ENCODE data around the gene CORO2A. TPM values are rescaled to one million over a fixed set of nuclear protein-coding genes. Genes with fewer than 3 reads are reported as not detected.

Gene CORO2A
- total RNA-seq, 2 experiments from 2014 or later = 6.8 to 8.5 TPM

DNA sequence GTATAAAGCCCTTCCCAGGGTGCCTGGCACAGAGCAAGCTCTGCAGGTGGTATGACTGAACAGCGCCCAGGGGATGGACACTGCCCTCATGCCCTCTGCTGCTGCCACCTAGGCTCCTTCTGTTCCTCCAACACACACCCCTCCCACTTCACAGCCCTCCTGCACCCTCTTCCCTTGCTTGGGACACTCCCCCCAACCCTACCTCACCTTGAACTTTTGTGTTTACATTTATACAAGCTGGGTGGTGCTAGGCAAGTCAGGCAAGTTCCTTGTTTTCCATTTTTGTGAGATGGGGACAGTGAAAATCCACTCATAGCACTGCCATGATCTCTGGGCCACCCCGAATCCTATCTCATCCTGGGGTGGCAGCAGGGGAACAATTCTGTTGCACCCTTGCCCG lies 18.8 kb upstream of the CORO2A start:
- ChIA-PET POLR2A (interaction anchor here (1.2 kb wide), 1 partner anchor 109 kb away, joined by 4 read pairs; no protein-coding TSS in a partner anchor), CTCF (interaction anchor here (1.3 kb wide), 1 partner anchor 52 kb away, joined by 4 read pairs; no protein-coding TSS in a partner anchor)
- H3K36me3 ChIP-seq (ENCODE audit: insufficient read depth, low read length) = peaks cover 24% of the 10 kb centered on the region
- no peaks in the 10 kb centered on the region for H3K27me3 ChIP-seq (ENCODE audit: control insufficient read depth in 1 of 2, insufficient read depth in 2 of 2, low read length in 2 of 2)
- no peak overlapping the region for H3K4me3 Mint-ChIP-seq
- H3K4me3 ChIP-seq (ENCODE audit: low read length) = no peak overlapping the region
- no peak overlapping the region for H3K27ac Mint-ChIP-seq
- TF ChIP-seq, protein P1, sequence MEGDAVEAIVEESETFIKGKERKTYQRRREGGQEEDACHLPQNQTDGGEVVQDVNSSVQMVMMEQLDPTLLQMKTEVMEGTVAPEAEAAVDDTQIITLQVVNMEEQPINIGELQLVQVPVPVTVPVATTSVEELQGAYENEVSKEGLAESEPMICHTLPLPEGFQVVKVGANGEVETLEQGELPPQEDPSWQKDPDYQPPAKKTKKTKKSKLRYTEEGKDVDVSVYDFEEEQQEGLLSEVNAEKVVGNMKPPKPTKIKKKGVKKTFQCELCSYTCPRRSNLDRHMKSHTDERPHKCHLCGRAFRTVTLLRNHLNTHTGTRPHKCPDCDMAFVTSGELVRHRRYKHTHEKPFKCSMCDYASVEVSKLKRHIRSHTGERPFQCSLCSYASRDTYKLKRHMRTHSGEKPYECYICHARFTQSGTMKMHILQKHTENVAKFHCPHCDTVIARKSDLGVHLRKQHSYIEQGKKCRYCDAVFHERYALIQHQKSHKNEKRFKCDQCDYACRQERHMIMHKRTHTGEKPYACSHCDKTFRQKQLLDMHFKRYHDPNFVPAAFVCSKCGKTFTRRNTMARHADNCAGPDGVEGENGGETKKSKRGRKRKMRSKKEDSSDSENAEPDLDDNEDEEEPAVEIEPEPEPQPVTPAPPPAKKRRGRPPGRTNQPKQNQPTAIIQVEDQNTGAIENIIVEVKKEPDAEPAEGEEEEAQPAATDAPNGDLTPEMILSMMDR (IDR thresholded peaks at IDR 0.05) = no peak
- no peaks in the 10 kb centered on the region for H3K4me1 Mint-ChIP-seq (ENCODE audit: low read depth)
- H3K9me3 Mint-ChIP-seq = no peaks in the 10 kb centered on the region
- DNase-seq (no peak), ATAC-seq (ENCODE audit: poor library complexity) (no peak)
- intact Hi-C loops (cut with DNase I, micrococcal nuclease) = no loop called here
- H3K27me3 Mint-ChIP-seq = no peaks in the 10 kb centered on the region
- H3K9me3 ChIP-seq (ENCODE audit: control insufficient read depth in 1 of 2, insufficient read depth in 1 of 2, low read length in 2 of 2) = no peaks in the 10 kb centered on the region
- no peaks in the 10 kb centered on the region for H3K4me1 ChIP-seq (ENCODE audit: insufficient read depth, low read length)
- H3K27ac ChIP-seq (ENCODE audit: low read depth in 1 of 2, low read length in 2 of 2) = no peak overlapping the region
- peaks cover 34% of the 10 kb centered on the region for H3K36me3 Mint-ChIP-seq (ENCODE audit: low read depth)

- no peak overlapping the region for H3K27ac Mint-ChIP-seq
- intact Hi-C loops (cut with DNase I, micrococcal nuclease) = no loop called here
- POLR2A ChIA-PET = interaction anchor here (1.2 kb wide), 1 partner anchor 108 kb away, joined by 4 read pairs; no protein-coding TSS in a partner anchor
Observed at GRCh38 chr9:98210435-98210834, 18.0 kb upstream of the CORO2A start.

GRCh38 chr9:98209530-98209929 lies 17.1 kb upstream of the CORO2A start:
- peaks cover 8% of the 10 kb centered on the region for H3K4me1 ChIP-seq (ENCODE audit: insufficient read depth, low read length)
- H3K27ac Mint-ChIP-seq = no peak overlapping the region
- DNase-seq (no peak), ATAC-seq (ENCODE audit: poor library complexity) (no peak)
- no peaks in the 10 kb centered on the region for H3K9me3 ChIP-seq (ENCODE audit: control insufficient read depth in 1 of 2, insufficient read depth in 1 of 2, low read length in 2 of 2)
- H3K36me3 Mint-ChIP-seq (ENCODE audit: low read depth) = peaks cover 20% of the 10 kb centered on the region
- H3K27me3 ChIP-seq (ENCODE audit: control insufficient read depth in 1 of 2, insufficient read depth in 2 of 2, low read length in 2 of 2) = no peaks in the 10 kb centered on the region
- H3K27me3 Mint-ChIP-seq = no peaks in the 10 kb centered on the region
- no peak overlapping the region for H3K27ac ChIP-seq (ENCODE audit: low read depth in 1 of 2, low read length in 2 of 2)
- peaks cover 6% of the 10 kb centered on the region for H3K4me1 Mint-ChIP-seq (ENCODE audit: low read depth)
- ChIA-PET CTCF (no interaction called here), POLR2A (no interaction called here)
- intact Hi-C loops (cut with DNase I, micrococcal nuclease) = no loop called here
- H3K9me3 Mint-ChIP-seq = no peaks in the 10 kb centered on the region
- H3K4me3 ChIP-seq (ENCODE audit: low read length) = no peak overlapping the region
- H3K4me3 Mint-ChIP-seq = no peak overlapping the region
- peaks cover 21% of the 10 kb centered on the region for H3K36me3 ChIP-seq (ENCODE audit: insufficient read depth, low read length)
- TF ChIP-seq, protein P1 (IDR thresholded peaks at IDR 0.05) = no peak

More at GRCh38 chr9:98210435-98210834, 18.0 kb upstream of the CORO2A start:
- no peaks in the 10 kb centered on the region for H3K9me3 ChIP-seq (ENCODE audit: control insufficient read depth in 1 of 2, insufficient read depth in 1 of 2, low read length in 2 of 2)
- CTCF ChIA-PET = interaction anchor here (1.3 kb wide), 1 partner anchor 53 kb away, joined by 4 read pairs; no protein-coding TSS in a partner anchor
- TF ChIP-seq, protein P1 (IDR thresholded peaks at IDR 0.05) = no peak
- peaks cover 21% of the 10 kb centered on the region for H3K36me3 ChIP-seq (ENCODE audit: insufficient read depth, low read length)
- no peak overlapping the region for H3K27ac ChIP-seq (ENCODE audit: low read depth in 1 of 2, low read length in 2 of 2)
- H3K27me3 ChIP-seq (ENCODE audit: control insufficient read depth in 1 of 2, insufficient read depth in 2 of 2, low read length in 2 of 2) = no peaks in the 10 kb centered on the region
- Mint-ChIP-seq H3K27me3 (no peaks in the 10 kb centered on the region), H3K4me3 (no peak overlapping the region), H3K9me3 (no peaks in the 10 kb centered on the region), H3K36me3 (ENCODE audit: low read depth) (peaks cover 27% of the 10 kb centered on the region), H3K4me1 (ENCODE audit: low read depth) (peaks cover 5% of the 10 kb centered on the region)
- no peak for DNase-seq
- H3K4me1 ChIP-seq (ENCODE audit: insufficient read depth, low read length) = peaks cover 7% of the 10 kb centered on the region
- no peak for ATAC-seq (ENCODE audit: poor library complexity)
- H3K4me3 ChIP-seq (ENCODE audit: low read length) = no peak overlapping the region
